A673 (cell line): ENCODE results near the gene OGA.

Experiments
- CTCF ChIP-seq: fragments of 300-800, 200-600 bp; sonication (generic); conservative IDR thresholded peaks from 2 replicates; pipeline ENCODE4 v1.5.1; 2017; ENCODE audit warnings: low read depth, mild to moderate bottlenecking, antibody characterized with exemption, low read length, moderate library complexity, mixed read lengths
- EZH2 ChIP-seq: fragments of 200-600 bp; sonication (generic); IDR thresholded peaks from 2 replicates; pipeline ENCODE4 v1.6.1; 2017; ENCODE audit warnings: borderline replicate concordance, low read depth, mild to moderate bottlenecking, mixed read lengths, antibody characterized with exemption, low read length; ENCODE audit not compliant: poor library complexity, severe bottlenecking

- TF ChIP-seq CTCF (no peak), EZH2 (no peak)
Measured at GRCh38 chr10:101778781-101779543, 39.3 kb downstream of the OGA start.
